Endothelial cell (in vitro differentiated cells): ENCODE data around the gene L1CAM. TPM values are rescaled to one million over a fixed set of nuclear protein-coding genes. Genes with fewer than 3 reads are reported as not detected.

ENCODE experiments used
- DNase-seq: peaks from one replicate; pipeline ENCODE4 v3.0.0; 2021; ENCODE audit warnings: low spot score
- H3K27ac Mint-ChIP-seq: one replicate; pipeline ENCODE4 v1.8.0; 2021; ENCODE audit warnings: mixed read lengths, inconsistent platforms; ENCODE audit not compliant: unreplicated experiment
- H3K27me3 Mint-ChIP-seq: one replicate; pipeline ENCODE4 v1.8.0; 2021; ENCODE audit warnings: mild to moderate bottlenecking, moderate library complexity, mixed read lengths, inconsistent platforms; ENCODE audit not compliant: unreplicated experiment
- H3K36me3 Mint-ChIP-seq: one replicate; pipeline ENCODE4 v1.8.0; 2021; ENCODE audit warnings: mild to moderate bottlenecking, low read depth, mixed read lengths, inconsistent platforms; ENCODE audit not compliant: unreplicated experiment
- H3K4me1 Mint-ChIP-seq: one replicate; pipeline ENCODE4 v1.8.0; 2021; ENCODE audit warnings: mild to moderate bottlenecking, mixed read lengths, inconsistent platforms; ENCODE audit not compliant: unreplicated experiment
- H3K4me3 Mint-ChIP-seq: one replicate; pipeline ENCODE4 v1.8.0; 2021; ENCODE audit warnings: mild to moderate bottlenecking, mixed read lengths, inconsistent platforms; ENCODE audit not compliant: unreplicated experiment
- H3K9me3 Mint-ChIP-seq: one replicate; pipeline ENCODE4 v1.8.0; 2021; ENCODE audit warnings: mixed read lengths, inconsistent platforms; ENCODE audit not compliant: unreplicated experiment
- total RNA-seq: library from RNA; stranded (reverse); fragmentation: NEBNext Ultra II Directional; extraction: Animal tissue kit (Norgen Biotek cat#: 25700); gene quantifications from one replicate; pipeline ENCODE4 v1.2.1, GENCODE V29; 2021; ENCODE audit not compliant: unreplicated experiment
- TF ChIP-seq, protein P1 (sequence below): fragments of 200-600 bp; sonication (generic); IDR thresholded peaks from one replicate; pipeline ENCODE4 v1.5.0; 2021; ENCODE audit warnings: antibody characterized with exemption; ENCODE audit not compliant: unreplicated experiment

Gene L1CAM
- total RNA-seq, 1 donor from 2014 or later: 0.31 TPM

DNA sequence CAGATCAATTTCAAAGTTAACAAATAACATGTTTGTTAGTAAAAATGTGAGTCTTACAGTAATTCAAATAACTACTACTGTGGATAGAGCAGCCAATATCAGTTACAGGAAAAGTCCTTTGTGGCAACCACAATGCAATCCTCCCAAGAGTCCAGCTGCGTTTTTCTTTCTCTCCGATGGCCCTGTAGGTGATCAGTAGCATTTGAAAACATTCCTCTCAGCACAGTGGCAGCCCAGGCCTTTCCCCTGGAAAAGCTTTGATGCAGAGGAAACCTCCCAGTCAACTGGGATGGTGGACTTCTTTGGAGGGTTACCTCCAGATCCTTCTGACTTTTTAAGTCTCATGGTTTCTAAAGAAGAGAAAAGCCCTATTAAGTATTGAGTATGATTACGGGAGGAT lies 37.6 kb downstream of the L1CAM start:
- no peaks in the 10 kb centered on the region for H3K27me3 Mint-ChIP-seq
- no peak for DNase-seq
- H3K4me3 Mint-ChIP-seq: no peak overlapping the region
- H3K9me3 Mint-ChIP-seq: no peaks in the 10 kb centered on the region
- H3K27ac Mint-ChIP-seq: no peak overlapping the region
- TF ChIP-seq, protein P1, sequence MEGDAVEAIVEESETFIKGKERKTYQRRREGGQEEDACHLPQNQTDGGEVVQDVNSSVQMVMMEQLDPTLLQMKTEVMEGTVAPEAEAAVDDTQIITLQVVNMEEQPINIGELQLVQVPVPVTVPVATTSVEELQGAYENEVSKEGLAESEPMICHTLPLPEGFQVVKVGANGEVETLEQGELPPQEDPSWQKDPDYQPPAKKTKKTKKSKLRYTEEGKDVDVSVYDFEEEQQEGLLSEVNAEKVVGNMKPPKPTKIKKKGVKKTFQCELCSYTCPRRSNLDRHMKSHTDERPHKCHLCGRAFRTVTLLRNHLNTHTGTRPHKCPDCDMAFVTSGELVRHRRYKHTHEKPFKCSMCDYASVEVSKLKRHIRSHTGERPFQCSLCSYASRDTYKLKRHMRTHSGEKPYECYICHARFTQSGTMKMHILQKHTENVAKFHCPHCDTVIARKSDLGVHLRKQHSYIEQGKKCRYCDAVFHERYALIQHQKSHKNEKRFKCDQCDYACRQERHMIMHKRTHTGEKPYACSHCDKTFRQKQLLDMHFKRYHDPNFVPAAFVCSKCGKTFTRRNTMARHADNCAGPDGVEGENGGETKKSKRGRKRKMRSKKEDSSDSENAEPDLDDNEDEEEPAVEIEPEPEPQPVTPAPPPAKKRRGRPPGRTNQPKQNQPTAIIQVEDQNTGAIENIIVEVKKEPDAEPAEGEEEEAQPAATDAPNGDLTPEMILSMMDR: no peak
- H3K36me3 Mint-ChIP-seq: no peaks in the 10 kb centered on the region
- H3K4me1 Mint-ChIP-seq: no peaks in the 10 kb centered on the region

DNA sequence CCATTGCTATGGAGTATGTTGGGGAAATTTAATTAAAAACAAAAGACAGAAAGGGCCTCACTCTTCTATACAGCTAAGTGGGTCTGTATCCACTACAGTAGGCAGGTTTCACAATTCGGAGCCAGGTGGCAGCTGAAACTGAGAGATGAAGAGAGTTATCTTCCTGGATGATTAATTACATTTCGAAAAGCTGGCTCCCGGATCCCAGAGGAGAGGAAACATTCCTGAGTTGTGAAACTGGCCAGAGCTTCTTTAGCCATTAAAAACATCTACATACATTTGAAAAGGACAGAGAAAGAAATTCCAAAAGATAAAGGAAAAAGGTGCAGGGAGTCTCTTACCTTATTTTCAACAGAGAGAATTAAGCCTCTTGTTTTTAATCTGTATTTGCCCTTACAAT lies 40.1 kb downstream of the L1CAM start:
- no peak for DNase-seq
- TF ChIP-seq, protein P1: no peak
- Mint-ChIP-seq H3K4me3 (no peak overlapping the region), H3K27me3 (no peaks in the 10 kb centered on the region), H3K27ac (no peak overlapping the region), H3K4me1 (no peaks in the 10 kb centered on the region), H3K9me3 (no peaks in the 10 kb centered on the region), H3K36me3 (no peaks in the 10 kb centered on the region)

DNA sequence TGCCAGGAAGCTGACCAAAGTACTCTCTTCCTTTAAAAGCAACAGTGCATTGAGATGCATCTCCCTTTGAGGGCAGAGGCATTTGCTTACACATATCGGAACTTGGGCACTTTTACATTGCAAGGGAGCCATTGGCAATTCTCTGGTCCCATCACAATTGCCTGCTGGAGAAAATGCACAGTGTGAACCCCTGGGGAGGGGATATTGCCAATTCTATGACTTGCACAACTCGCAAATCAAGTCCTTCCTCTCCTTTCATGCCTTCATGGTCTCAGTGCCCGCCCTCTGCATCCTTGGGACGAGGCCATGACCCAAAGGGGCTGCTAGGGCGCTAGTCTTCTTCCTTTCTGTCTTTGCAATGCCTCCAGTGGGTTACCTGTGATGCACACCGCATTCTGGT lies 40.8 kb downstream of the L1CAM start:
- Mint-ChIP-seq H3K27me3 (no peaks in the 10 kb centered on the region), H3K36me3 (no peaks in the 10 kb centered on the region), H3K27ac (no peak overlapping the region), H3K4me3 (no peak overlapping the region), H3K9me3 (no peaks in the 10 kb centered on the region), H3K4me1 (no peaks in the 10 kb centered on the region)
- no peak for DNase-seq
- TF ChIP-seq, protein P1: no peak

DNA sequence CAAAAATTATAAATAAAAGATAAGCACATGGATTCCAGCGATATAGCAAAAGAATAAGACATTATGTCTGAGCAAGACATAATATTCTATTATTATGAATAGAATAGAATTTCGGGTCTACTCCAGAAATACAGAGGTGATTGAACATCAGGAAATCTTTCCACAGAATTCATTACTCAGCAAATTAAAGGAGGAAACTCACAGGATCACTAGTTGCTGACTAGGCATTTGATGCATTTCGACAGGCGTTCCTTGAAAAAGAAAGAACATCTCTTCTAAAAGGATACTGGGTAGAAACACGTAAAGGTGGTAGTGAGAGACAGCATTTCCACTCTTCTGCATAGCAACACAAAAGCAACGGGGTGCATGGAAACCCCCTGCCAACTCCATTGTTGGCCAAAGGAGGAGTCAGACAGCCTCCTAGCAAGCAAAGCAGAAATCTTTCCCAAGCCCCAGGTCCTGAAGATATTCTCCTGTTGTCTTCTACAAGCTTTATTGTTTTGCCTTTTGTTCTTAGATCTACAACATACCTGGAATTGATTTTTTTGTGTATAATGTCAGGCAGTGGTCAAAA lies 41.4 kb downstream of the L1CAM start:
- H3K9me3 Mint-ChIP-seq: no peaks in the 10 kb centered on the region
- H3K27me3 Mint-ChIP-seq: no peaks in the 10 kb centered on the region
- no peaks in the 10 kb centered on the region for H3K4me1 Mint-ChIP-seq
- H3K4me3 Mint-ChIP-seq: no peak overlapping the region
- TF ChIP-seq, protein P1: no peak
- no peak overlapping the region for H3K27ac Mint-ChIP-seq
- no peak for DNase-seq
- H3K36me3 Mint-ChIP-seq: no peaks in the 10 kb centered on the region

DNA sequence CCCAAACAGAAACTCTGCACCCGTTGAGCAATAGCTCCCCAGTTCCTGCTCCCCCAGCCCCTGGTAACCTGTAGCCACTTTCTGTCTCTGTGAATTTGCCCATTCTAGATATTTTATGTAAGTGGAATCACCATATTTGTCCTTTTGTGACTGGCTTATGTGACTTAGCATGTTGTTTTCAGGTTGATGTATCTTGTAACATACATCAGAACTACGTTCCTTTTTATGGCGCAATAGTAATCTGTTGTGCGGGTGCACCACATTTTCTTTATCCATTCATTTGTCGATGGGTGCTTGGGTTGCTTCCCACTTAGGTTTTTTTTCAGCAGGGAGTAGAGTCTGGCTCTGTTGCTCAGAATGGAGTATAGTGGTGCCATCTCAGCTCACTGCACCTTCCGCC lies 49.1 kb downstream of the L1CAM start:
- TF ChIP-seq, protein P1: no peak
- no peaks in the 10 kb centered on the region for H3K36me3 Mint-ChIP-seq
- DNase-seq: no peak
- no peak overlapping the region for H3K27ac Mint-ChIP-seq
- no peaks in the 10 kb centered on the region for H3K4me1 Mint-ChIP-seq
- H3K4me3 Mint-ChIP-seq: no peak overlapping the region
- peaks cover 3% of the 10 kb centered on the region for H3K27me3 Mint-ChIP-seq
- H3K9me3 Mint-ChIP-seq: no peaks in the 10 kb centered on the region
